Measurements from ENCODE around the gene FGR.
"Not testable (repeated sequence)": the region's sequence is repeated elsewhere in the genome, so short reads cannot be mapped to it uniquely, and the experiment has no call there.

FGR gene

DNA sequence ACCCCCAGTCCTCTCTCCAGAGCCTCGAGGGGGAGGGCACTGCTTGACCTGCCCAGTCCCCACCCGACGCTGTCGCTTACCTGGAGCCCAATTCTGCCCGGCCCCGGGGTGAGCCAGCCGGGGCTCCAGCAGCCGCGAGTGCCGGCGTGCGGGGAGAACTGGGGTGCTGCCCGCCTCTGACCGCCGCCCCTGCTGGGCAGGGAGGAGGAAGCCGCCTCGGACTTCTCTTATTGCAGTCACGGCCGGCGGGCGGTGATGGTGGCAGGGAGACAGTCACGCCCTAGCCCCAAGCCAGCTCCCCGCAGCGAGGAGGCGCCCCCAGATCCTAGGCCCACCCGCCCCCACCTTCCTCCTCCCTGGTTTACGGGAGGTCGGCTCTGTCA is at the start of gene FGR:
TSS of gene FGR (minus strand) at position 201 of the 383 bp plus-strand sequence. CDS start 11,269 bp downstream, outside the sequence.
- peak in 1 of 2 donors; percentile 31 for DNase-seq

DNA sequence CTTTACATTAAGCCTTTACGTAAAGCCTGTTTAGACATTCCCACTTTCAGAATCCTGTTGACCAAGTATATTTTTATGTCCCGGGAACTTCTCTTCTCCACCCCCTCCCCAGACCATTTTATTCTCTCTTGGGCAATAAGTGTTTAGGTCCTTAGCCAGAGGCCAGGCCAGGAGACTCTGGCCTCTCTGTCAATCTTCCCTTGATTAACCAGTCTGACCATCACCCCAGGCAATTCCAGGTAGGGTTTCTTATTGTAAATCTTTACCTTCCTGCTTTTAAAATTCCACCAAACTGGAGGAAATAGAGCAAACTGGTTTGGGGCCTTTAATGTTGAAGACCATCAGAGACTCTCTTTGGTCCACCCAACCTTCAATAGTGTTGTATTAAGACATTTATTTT is 49.2 kb upstream of the FGR start:
- no peak for DNase-seq

GRCh38 chr1:27682351-27682944 is 47.5 kb upstream of the FGR start:
- no peak for DNase-seq

DNA sequence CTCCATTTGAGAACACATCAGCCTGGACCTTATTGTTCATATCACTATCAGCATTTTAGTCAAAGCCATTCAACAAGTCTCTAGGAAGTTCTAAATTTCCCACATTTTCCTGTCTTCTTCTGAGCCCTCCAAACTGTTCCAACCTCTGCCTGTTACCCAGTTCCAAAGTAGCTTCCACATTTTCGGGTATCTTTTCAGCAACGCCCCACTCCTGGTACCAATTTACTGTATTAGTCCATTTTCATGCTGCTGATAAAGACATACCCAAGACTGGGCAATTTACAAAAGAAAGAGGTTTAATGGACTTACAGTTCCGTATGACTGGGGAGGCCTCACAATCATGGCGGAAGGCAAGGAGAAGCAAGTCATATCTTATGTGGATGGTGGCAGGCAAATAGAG is 46.6 kb upstream of the FGR start:
- DNase-seq, result not testable (repeated sequence)

DNA sequence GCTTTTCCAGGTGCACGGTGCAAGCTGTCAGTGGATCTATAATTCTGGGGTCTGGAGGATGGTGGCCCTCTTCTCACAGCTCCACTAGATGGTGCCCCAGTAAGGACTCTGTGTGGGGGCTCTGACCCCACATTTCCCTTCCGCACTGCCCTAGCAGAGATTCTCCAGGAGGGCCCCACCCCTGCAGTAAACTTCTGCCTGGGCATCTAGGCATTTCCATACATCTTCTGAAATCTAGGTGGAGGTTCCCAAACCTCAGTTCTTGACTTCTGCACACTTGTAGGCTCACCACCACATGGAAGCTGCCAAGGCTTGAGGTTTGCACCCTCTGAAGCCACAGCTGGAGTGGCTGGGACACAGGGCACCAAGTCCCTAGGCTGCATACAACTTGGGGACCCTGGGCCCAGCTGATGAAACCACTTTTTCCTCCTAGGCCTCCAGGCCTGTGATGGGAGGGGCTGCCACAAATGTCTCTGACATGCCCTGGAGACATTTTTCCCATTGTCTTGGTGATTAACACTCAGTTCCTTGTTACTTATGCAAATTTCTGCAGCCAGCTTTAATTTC is 45.3 kb upstream of the FGR start:
- not testable (repeated sequence) for DNase-seq

DNA sequence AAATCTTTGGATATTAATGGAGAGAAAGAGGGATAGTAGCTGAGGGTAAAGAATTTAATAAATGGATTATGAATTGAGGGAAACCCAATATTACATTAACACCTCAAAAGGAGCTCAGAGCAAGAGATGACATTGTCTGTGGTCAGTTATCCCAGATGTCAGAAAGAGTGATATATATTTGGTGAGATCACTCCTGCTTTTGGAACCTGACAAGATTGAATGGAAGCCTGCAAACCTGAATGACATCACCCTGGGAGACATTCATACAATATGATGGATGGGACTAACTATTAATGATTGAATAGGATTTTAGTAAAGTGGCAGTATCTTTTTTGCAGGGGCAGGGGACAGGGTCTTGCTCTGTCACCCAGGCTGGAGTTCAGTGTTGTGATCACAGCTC is 43.8 kb upstream of the FGR start:
- no peak for DNase-seq

DNA sequence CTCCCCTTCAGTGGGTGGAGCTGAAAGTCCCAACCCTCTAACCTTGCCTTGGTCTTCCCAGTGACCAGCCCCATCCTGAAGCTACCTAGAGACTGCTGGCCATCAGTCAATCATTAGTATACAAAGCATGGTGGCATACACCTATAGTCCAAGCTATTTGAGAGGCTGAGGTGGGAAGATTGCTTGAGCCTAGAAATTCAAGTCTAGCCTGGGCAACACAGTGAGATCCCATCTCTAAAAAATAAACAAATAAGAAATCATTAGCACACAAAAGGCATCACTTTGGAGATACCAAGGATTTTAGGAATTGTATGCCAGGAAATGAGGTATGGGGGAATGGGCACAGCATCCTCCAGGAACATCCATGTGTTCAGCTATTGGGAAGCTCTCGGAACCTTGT is 41.4 kb upstream of the FGR start:
- DNase-seq, result no peak

DNA sequence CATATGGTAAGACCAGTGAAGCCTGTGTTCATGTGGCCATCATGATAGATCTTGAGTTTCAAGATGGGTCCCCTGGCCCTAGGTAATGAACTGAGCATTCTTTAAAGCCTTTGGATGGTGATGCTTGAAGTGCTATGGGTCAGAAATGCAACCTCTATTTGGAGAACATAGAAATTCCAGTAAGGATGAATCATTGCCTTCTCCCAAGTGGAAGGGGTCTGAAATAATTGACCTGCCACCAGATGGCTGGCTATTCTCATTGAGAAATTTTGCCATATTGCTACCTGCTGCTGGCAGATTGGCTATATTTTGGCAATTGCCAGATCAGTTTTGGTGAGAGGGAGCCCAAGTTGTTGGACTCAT is 37.7 kb upstream of the FGR start:
- no peak for DNase-seq

DNA sequence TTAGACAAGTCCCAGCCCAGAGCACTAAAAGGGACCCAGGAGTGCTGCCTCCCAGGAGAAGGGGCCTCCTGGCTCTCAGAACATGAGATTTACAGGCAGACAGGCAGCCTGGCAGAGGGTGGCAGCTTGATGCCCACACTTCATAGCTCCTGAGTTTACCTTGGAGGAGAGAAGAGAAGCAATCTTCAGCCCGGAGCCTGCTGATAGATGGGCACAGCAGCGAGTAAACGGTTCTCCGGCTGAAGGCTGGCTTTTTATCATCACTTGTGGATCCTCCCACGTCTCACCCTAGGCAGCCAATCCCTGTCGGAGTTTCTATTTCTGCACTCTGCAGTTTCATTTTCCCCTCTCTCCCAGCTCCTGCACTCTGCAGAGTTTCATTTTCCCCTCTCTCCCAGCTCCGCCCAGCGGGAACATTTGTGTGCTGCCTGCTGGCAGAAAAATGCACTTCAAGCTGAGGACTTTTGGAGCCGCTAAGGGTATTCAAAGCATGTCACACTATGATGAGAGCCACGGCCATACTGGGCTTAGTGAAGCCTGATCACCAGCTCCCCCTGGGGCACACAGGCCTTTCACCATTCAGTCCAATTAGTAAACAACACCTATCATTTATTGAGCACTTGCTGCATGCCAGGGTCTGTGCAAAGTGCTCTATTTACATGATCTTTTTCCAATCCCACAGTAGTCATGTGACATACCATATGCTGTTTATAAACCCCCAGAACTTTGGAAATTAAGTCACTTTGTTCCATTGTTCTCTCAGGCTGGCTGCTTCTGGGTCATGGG is 37.2 kb upstream of the FGR start, which contains the start of gene IFI6:
TSS of gene IFI6 (minus strand) at position 229 of the 786 bp plus-strand sequence. CDS start 2,878 bp downstream, outside the sequence.
- DNase-seq, result peak; percentile 37 to 97

- DNase-seq, result no peak
Measured at GRCh38 chr1:27669876-27670275, 34.9 kb upstream of the FGR start.

GRCh38 chr1:27668808-27669723 is 34.1 kb upstream of the FGR start:
- DNase-seq, result peak in 1 of 2 donors; percentile 37

DNA sequence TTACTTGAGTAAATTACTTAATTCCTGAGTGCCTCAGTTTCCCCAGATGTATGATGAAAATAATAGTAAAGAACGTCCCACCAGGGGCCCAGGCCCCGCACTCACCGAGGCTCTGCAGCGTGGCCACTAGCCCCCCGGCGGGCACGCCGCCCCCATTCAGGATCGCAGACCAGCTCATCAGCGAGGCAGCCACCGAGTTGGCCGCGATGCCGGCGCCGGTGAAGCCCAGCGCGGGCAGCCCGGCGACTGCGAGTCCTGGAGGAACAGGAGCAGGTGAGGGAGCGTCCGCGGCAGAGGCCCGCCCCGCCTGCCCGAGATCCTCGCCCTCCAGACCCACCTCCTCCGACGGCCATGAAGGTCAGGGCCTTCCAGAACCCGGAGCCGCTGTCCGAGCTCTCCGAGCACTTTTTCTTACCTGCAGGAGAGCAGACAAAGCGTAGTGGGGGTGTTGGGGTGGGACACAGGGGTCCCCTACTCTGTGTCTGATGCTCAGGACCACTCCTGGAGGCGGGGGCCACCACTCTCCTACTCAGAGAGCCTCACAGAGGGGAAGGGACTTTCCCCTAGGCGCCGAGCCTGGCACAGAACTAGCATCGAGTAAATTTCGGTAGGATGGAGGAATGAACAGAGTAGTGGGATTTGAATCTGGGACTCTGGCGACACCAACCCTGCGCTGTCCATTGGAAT is 33.3 kb upstream of the FGR start:
- DNase-seq, result no peak

- DNase-seq, result peak in 1 of 2 donors; percentile 12
Measured at GRCh38 chr1:27666791-27667254, 31.8 kb upstream of the FGR start.

DNA sequence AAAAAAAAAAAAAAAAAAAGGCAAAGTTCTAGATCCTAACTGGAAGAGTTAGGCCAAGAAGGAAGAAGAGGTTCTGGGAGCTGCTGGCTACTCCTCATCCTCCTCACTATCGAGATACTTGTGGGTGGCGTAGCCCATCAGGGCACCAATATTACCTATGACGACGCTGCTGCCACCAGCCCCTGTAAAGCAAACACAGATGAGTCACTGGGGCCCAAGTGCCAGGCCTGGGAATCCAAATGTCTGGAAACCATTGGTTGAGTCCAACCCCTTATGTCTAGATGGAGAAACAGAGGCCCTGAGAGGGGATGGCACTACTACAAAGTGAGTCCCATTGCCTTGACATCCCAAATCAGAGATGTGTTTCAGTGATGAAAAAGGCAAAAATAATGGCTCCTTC is 31.3 kb upstream of the FGR start:
- no peak for DNase-seq

GRCh38 chr1:27665016-27665651 is 30.1 kb upstream of the FGR start:
- DNase-seq, result no peak

- DNase-seq, result peak in 1 of 2 donors; percentile 37
Measured at GRCh38 chr1:27664291-27664690, 29.3 kb upstream of the FGR start.

DNA sequence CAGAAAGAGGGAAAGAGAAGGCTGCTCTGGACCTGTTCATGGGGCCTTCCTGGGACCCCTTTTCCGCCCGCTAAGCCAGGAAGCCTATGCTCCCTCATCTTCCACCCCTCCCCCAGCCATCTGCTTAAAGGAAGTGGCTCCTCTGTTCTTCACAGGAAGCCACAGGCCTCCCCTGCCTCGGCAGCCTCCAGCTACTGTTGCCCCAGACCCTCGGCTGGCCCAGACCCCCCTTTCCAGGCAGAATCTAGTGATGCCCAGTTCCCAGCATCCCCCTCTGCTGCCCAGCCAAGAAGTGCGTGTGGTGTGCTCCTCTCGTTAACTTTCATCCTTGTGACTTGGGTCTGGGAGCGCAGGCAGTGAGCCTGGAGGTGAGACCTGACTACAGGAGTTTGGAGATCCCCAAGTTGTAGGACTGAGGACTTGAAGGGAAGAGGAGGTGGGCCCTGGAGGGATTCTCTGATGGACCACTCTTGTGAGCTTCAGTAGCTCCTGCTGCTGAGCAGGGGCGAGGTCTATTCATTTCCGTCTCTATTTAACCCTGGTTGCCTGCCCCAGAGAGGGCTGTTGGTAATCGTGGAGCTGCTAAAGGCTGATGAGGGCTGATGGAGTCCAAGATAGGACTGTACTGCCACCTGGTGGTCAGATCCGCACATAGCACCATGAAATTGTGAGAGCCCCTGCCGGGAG is 27.9 kb upstream of the FGR start:
- DNase-seq, result peak; percentile 74 to 91

GRCh38 chr1:27662261-27662660 is 27.3 kb upstream of the FGR start:
- DNase-seq, result no peak

DNA sequence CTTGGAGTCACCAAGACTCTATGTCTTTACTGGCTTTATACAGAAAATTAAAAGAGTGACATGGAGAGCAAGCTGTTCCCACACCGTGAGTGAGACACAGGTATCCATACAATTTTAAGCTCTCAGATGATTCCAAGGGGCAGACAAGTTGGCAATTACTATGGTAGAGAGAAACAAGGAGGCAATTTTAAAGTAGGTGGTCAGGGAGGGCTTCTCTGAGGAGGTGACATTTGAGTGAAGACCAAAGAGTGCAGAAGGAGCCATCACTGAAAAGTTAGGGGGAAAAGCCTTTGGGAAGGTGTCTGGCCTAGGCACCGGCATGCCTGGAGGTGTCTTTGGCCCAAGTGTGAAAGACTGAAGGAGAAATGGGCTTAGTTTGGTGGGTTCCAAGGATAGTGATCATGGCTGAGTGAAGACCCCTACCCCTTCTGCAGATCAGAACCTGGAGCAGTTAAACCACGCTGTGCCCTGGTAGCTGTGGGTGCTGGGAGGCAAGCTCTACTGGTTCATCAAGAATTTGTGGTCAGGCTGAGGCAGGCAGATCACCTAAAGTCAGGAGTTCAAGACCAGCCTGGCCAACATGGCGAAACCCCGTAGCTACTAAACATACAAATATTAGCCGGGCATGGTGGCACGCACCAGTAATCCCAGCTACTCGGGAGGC is 26.6 kb upstream of the FGR start:
- DNase-seq, result no peak

GRCh38 chr1:27660300-27660835 is 25.4 kb upstream of the FGR start:
- DNase-seq, result no peak
